IPS-20b (cell line): Measurements from ENCODE around the gene NEK9.
A peak's percentile ranks its signal among the peaks of the same experiment; 100 is the strongest.
"Not testable (repeated sequence)": the region's sequence is repeated elsewhere in the genome, so short reads cannot be mapped to it uniquely, and the experiment has no call there.

Experiments used
- H3K27ac ChIP-seq: one replicate; pipeline ENCODE4 v1.5.1; 2013; ENCODE audit warnings: low read length
- H3K27me3 ChIP-seq: 2 replicates; pipeline ENCODE4 v1.6.1; 2013; ENCODE audit warnings: mild to moderate bottlenecking, low read length, inconsistent platforms; ENCODE audit not compliant: insufficient read depth
- H3K36me3 ChIP-seq: 2 replicates; pipeline ENCODE4 v1.6.1; 2013; ENCODE audit warnings: low read depth, mild to moderate bottlenecking, inconsistent platforms, low read length, moderate library complexity; ENCODE audit not compliant: insufficient read depth
- H3K4me1 ChIP-seq: 2 replicates; pipeline ENCODE4 v1.6.1; 2013; ENCODE audit warnings: mild to moderate bottlenecking, control low read depth, inconsistent platforms, low read length, moderate library complexity; ENCODE audit not compliant: insufficient read depth
- H3K4me3 ChIP-seq: 2 replicates; pipeline ENCODE4 v1.5.1; 2013; ENCODE audit warnings: mild to moderate bottlenecking, low read length, inconsistent platforms
- H3K9ac ChIP-seq: 2 replicates; pipeline ENCODE4 v1.6.1; 2013; ENCODE audit warnings: low read depth, mild to moderate bottlenecking, inconsistent platforms, low read length, moderate library complexity
- H3K9me3 ChIP-seq: 2 replicates; pipeline ENCODE4 v1.6.1; 2013; ENCODE audit warnings: mild to moderate bottlenecking, low read depth, low read length, inconsistent platforms; ENCODE audit not compliant: insufficient read depth

Gene NEK9

GRCh38 chr14:75162631-75163030 lies 35.8 kb upstream of the NEK9 start:
- Histone ChIP-seq H3K27me3 (no peaks in the 10 kb centered on the region), H3K4me1 (peaks cover 8% of the 10 kb centered on the region; the same call in 1 of the 2 replicates), H3K36me3 (no peaks in the 10 kb centered on the region), H3K9ac (no peak overlapping the region), H3K9me3 (no peaks in the 10 kb centered on the region), H3K4me3 (no peak overlapping the region), H3K27ac (no peak overlapping the region)

DNA sequence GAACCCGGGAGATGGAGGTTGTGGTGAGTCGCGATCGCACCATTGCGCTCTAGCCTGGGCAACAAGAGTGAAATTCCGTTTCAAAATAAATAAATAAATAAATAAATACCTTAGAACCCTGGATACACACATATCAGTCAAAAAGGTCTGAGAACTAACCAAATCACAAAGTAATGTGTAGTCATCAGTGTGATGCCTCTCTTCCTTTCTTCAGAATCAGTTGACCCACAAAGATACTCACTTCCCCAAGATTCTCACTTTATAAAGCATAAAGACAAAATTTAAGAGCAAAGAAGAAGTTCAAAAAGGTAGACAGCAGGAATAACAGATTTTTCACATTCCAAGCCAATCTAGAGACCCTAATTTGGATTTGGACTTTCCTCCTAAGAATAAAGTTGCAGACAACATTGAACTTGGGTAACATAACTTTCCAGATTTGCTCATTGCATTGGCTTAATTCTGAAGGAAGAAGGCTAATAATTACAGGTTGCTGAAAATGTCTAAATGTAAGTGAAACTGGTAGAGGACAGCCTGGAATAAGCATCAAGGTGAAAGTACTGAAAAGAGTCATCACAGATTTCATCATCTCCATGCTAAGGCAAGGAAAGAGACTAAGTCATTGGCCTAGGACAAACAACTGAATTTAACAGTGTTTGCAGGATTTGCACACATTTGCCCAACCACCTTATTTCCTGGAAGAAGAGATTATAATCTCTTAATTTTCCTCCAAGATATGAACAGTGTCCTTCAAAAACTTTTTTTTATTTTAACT lies 32.2 kb upstream of the NEK9 start:
- Histone ChIP-seq H3K27me3 (no peaks in the 10 kb centered on the region), H3K9me3 (no peaks in the 10 kb centered on the region), H3K36me3 (no peaks in the 10 kb centered on the region), H3K4me3 (no peak overlapping the region), H3K4me1 (no peaks in the 10 kb centered on the region), H3K27ac (no peak overlapping the region), H3K9ac (no peak overlapping the region)

- H3K9ac ChIP-seq = no peak overlapping the region
- peaks cover 4% of the 10 kb centered on the region; the same call in 1 of the 2 replicates for H3K36me3 ChIP-seq
- no peaks in the 10 kb centered on the region for H3K9me3 ChIP-seq
- H3K4me3 ChIP-seq = no peak overlapping the region
- H3K4me1 ChIP-seq = no peaks in the 10 kb centered on the region
- H3K27ac ChIP-seq = no peak overlapping the region
- no peaks in the 10 kb centered on the region for H3K27me3 ChIP-seq
Measured at GRCh38 chr14:75156901-75157300, 30.1 kb upstream of the NEK9 start.

DNA sequence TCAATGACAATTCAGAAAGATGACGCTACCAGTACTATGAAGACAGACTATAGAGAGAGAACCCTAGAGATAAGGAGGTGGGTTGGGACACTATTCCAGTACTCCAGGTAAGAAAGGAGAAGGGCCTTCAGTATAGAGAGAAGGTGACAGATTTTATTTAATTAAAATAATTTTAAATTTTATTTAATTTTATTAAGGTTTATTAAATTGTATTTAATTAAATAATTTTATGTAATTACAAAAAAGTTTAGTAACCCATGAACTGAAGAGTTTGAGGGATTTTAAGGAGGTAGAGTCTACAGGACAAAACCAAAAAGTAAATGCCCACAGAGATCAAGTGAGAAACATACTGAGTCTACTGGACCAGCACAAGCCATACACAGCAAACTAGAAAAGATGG lies 29.3 kb upstream of the NEK9 start:
- H3K9ac ChIP-seq = no peak overlapping the region
- H3K9me3 ChIP-seq = no peaks in the 10 kb centered on the region
- no peak overlapping the region for H3K4me3 ChIP-seq
- no peaks in the 10 kb centered on the region for H3K27me3 ChIP-seq
- no peaks in the 10 kb centered on the region for H3K4me1 ChIP-seq
- H3K36me3 ChIP-seq = peaks cover 12% of the 10 kb centered on the region
- H3K27ac ChIP-seq = no peak overlapping the region

- no peak overlapping the region for H3K4me3 ChIP-seq
- no peak overlapping the region for H3K27ac ChIP-seq
- H3K9me3 ChIP-seq = no peaks in the 10 kb centered on the region
- H3K36me3 ChIP-seq = peaks cover 17% of the 10 kb centered on the region
- H3K9ac ChIP-seq = no peak overlapping the region
- no peaks in the 10 kb centered on the region for H3K27me3 ChIP-seq
- H3K4me1 ChIP-seq = no peaks in the 10 kb centered on the region
Measured at GRCh38 chr14:75155169-75155568, 28.3 kb upstream of the NEK9 start.

DNA sequence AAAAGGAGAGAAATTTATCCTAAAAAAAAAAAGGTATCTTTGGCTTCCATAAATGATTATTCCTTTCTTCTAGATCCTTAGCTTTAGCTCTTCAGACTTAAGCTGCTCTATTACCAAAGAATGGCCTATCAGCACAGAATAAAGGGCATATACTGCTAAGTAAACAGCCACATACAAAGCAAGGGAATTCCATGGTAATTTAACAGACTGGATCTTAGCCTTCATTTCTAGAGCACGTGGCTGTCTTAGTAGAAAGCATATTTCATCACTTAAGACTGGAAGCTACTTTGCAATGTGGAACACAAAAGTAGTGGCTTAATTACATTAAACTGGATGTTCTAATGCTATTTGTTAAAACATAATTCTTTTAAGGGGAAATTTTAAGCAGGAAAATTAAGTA lies 26.4 kb upstream of the NEK9 start:
- Histone ChIP-seq H3K9ac (no peak overlapping the region), H3K4me1 (peaks cover 1% of the 10 kb centered on the region), H3K27me3 (no peaks in the 10 kb centered on the region), H3K9me3 (no peaks in the 10 kb centered on the region), H3K27ac (no peak overlapping the region), H3K4me3 (no peak overlapping the region), H3K36me3 (peaks cover 26% of the 10 kb centered on the region)

- H3K27ac ChIP-seq = no peak overlapping the region
Measured at GRCh38 chr14:75151851-75152250, 25.0 kb upstream of the NEK9 start.

DNA sequence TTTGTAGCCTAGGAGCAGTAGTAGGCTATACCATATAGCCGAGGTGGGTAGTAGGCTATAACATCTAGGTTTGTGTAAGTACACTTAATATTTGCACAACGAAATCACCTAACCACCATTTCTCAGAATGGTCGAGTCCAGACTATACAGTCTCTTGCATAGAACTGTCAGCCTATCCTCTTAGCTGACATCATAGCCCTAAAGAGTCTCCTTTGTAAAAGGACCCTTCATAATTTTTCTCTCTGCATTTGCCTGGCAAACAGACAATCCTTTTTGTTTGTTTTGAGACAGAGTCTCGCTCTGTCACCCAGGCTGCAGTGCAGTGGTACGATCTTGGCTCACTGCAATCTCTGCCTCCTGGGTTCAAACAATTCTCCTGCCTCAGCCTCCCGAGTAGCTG lies 23.8 kb upstream of the NEK9 start:
- H3K36me3 ChIP-seq = peaks cover 37% of the 10 kb centered on the region
- not testable (repeated sequence) for H3K27me3 ChIP-seq, H3K4me3 ChIP-seq, H3K9me3 ChIP-seq, H3K4me1 ChIP-seq, H3K27ac ChIP-seq, H3K9ac ChIP-seq

More at GRCh38 chr14:75151851-75152250, 25.0 kb upstream of the NEK9 start:
- Histone ChIP-seq H3K4me1 (peaks cover 10% of the 10 kb centered on the region), H3K4me3 (no peak overlapping the region), H3K36me3 (peaks cover 27% of the 10 kb centered on the region), H3K9ac (no peak overlapping the region), H3K9me3 (no peaks in the 10 kb centered on the region), H3K27me3 (no peaks in the 10 kb centered on the region)

DNA sequence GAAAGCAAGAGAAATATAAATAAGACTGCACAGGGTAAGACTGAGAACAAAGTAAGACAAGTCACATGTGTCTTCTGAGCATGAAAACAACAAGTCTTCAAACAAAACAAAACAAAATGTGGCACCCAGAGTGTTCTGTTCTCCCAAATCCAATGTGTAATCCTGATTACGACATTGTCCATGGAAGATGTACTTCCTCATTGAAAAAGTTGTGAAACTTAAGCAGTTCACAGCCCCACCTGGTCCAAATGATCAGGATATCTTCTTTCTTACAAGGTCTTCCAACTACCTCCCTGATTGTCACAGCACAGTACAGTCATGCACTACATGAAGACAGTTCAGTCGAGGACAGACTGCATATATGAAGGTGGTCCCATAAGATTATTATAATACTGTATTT lies 23.3 kb upstream of the NEK9 start:
- H3K36me3 ChIP-seq = peaks cover 40% of the 10 kb centered on the region

DNA sequence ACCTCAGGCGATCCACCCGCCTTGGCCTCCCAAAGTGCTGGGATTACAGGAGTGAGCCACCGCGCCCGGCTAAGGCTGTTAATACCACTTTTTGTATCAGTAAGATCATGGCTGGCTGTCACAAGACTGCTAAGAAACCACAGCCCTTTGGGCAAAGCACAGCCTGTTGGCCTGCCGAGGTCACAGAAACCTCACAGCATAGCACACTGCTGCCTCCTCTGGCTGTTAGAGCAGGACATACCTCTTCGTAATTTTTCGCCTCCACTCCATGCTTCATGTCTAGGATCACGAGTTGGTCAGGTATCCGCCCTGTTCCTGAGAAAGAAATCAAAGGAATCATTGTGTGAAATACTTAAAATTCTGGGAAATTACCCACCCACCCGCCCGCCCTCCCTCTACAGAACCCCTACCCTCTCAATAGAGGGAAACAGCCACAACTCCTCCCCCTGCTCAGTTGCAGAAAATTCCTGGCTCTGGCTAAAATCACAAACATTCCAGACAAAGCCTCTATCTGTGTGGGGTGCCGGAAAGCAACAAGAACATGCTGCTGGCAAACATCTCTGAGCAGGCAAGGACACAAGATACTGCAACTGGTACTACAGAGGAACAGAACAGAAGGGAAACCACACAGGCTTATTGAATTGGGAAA lies 20.7 kb upstream of the NEK9 start:
- no peaks in the 10 kb centered on the region for H3K27me3 ChIP-seq
- H3K27ac ChIP-seq = peak overlapping the region; percentile 59
- H3K4me1 ChIP-seq = peaks cover 10% of the 10 kb centered on the region
- no peak overlapping the region for H3K4me3 ChIP-seq
- H3K36me3 ChIP-seq = peaks cover 52% of the 10 kb centered on the region
- H3K9ac ChIP-seq = peak overlapping the region; percentile 66; the same call in 1 of the 2 replicates
- H3K9me3 ChIP-seq = no peaks in the 10 kb centered on the region

More for the DNA sequence above, 23.3 kb upstream of the NEK9 start:
- H3K9me3 ChIP-seq = no peaks in the 10 kb centered on the region
- no peaks in the 10 kb centered on the region for H3K27me3 ChIP-seq
- H3K4me3 ChIP-seq = no peak overlapping the region
- H3K4me1 ChIP-seq = peaks cover 10% of the 10 kb centered on the region
- no peak overlapping the region for H3K9ac ChIP-seq
- no peak overlapping the region for H3K27ac ChIP-seq

DNA sequence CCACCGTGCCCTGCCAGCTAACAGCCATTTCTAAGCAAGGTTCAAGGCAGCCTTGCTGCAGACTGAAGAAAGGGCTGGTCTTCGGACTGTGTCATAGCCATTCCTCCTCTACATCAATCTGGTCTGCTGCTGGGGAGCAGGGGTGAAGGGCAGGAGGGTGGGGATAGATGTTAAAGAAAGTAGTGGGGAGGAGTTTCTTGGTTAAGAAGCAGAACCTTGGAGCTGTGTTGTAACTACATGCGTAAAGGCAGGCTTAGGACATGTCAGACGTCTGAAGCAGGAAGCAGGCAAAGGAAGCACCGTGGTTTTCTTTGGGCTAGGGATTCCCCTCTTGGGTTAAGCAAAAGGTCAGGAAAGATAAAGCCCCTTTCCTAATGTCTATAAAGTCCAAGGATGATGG lies 18.1 kb upstream of the NEK9 start:
- Histone ChIP-seq H3K4me3 (no peak overlapping the region), H3K36me3 (peaks cover 32% of the 10 kb centered on the region), H3K27me3 (no peaks in the 10 kb centered on the region), H3K4me1 (peaks cover 10% of the 10 kb centered on the region), H3K9ac (no peak overlapping the region), H3K9me3 (no peaks in the 10 kb centered on the region), H3K27ac (no peak overlapping the region)
